Hematopoietic multipotent progenitor cell (in vitro differentiated cells): ENCODE results near the gene JAZF1. TPM values are rescaled to one million over a fixed set of nuclear protein-coding genes. Genes with fewer than 3 reads are reported as not detected.

ENCODE experiments used
- DNase-seq, 3 donors: peaks; one replicate each; pipeline ENCODE4 v3.0.0-alpha.2; 2011 to 2015; ENCODE audit warnings: low read depth in 2 of 3, low spot score in 2 of 3
- total RNA-seq: library from RNA; depleted of rRNA; stranded (reverse); fragments of >200 nt; gene quantifications from one replicate; pipeline ENCODE4 v1.2.3, GENCODE V29; 2012

Gene JAZF1
- total RNA-seq, 1 donor: 0.54 TPM

DNA sequence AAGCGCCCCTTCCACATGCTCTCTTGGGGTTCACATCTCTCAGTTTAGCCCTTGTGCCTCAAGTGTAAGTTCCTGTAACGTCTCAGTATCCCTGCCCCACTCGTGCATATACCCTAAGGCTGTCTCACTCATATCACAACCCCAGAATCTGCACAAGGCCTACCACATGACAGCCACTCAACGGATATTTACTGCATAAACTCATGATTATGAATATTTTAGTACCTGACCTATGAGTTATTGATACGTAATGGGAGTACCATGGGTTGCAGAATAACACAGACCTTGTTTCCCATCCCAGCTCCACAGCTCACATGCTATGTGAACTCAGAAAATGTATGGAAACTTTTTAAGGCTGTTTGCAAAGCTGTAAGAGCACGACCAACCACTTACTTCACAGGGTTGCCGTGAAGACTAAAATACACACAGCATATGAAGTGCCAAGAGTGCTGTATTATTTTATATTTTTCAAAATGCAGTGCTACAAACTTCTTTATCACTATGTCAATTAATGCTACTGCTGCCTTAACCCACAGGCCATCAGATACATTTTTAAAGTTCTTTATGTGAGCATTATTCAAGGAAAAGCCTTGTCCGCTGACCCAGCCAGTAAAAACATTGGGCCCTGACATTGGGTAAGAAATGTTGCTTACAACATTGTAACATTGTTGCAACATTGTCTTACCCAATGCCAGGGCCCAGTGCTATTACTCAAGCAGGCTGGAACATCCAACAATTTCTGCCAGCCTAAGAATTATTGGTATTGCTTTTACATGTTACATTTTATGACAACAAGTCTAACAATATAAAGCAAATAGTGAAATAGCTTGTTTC lies 97.2 kb downstream of the JAZF1 start:
- no peak for DNase-seq

DNA sequence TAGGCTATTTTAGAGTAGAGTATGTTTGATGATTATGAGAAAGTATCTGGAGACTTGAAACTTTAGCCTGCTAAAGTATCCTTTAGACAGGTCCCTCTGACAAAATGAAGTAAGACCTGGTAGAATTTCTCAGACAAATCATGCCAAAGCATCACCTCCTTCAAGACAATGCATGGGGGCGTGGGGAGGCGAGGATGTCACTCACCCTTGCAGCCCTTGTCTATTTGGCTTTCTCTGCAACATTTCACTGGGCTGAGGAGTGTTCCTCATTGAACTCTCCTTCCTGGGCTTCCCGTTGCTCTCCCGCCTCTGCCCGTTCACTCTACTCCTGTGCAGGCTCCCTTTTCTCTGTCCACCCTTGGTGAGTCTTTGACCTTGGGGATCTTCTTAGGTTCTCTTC lies 98.5 kb downstream of the JAZF1 start:
- no peak for DNase-seq

DNA sequence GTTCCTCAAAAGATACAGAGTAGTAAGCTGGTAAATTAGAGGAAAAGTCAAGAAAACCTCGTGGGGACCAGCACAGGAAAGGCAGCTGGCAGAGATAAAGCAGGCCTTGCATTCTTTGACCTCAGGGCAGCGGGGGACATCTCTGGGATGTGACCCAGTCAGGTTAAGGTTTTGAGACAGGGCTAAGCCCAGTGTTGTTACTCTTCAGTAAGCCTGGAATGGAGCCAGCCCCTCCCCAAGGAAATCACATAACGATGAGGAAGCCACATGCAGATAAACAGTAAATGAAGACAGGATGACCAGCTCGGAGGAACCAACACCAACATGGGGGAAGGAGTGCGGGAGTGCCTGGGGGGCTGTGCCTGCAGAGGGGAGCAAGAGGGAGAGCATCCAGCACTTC lies 99.6 kb downstream of the JAZF1 start:
- peak in 1 of 3 donors; percentile 17 for DNase-seq

DNA sequence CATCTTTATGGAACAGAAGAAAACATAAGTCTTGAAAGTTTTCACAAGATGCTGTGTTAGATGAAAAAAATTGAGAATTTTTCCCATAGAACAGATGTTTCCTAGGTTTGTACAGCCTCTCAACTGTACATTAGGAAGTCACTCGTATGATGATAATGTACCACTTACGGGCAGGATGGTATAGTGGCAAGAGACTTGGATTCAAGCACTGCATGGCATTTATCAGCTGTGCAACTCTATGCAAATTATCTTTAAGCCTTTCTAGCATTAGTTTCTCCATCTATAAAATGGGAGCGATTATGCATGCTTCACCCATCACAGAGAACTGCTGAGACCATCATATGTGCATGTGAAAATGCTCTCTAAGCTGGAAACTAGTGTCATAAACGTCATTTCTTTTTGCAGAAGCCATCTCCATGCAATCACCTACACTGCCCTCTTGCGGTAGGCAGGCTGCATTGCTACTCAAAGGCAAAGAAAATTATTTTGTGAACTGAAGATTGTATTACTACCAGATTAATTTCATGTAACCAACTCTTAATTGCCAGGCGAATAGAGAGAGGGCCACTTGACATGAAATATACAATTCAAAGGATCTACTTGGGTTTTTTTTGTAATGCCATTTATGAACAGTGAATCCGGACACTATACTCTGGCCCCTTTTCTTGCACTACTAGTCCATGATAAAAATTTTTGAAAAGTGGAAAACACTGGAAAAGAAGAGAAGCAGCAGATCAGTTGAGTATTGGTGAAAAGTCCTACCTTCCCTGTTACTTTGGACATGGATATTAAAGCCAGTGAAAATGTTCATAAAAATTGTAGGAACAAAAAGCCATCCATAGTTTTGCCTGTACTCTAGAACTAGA lies 102.3 kb downstream of the JAZF1 start:
- DNase-seq: peak; percentile 21 to 66 (median 36)

DNA sequence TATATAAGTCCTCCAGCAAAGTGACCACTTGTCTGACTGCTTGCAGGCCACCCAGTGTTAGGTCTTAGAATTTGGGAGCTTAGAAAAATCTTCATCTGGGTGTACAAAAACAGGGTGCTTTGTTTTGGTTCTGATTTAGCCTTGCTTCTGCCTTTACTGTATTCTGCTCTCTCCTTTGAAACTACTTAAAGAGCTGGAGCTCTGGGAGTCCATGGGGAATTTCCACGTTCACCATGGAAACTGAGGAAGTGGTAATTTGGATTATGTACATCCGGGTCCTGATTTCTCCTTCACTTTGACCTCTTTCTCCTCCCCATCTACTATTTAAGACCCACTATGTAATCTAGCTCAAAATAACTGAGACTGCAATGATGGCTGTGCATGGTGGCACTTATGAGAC lies 103.0 kb downstream of the JAZF1 start:
- DNase-seq: no peak

DNA sequence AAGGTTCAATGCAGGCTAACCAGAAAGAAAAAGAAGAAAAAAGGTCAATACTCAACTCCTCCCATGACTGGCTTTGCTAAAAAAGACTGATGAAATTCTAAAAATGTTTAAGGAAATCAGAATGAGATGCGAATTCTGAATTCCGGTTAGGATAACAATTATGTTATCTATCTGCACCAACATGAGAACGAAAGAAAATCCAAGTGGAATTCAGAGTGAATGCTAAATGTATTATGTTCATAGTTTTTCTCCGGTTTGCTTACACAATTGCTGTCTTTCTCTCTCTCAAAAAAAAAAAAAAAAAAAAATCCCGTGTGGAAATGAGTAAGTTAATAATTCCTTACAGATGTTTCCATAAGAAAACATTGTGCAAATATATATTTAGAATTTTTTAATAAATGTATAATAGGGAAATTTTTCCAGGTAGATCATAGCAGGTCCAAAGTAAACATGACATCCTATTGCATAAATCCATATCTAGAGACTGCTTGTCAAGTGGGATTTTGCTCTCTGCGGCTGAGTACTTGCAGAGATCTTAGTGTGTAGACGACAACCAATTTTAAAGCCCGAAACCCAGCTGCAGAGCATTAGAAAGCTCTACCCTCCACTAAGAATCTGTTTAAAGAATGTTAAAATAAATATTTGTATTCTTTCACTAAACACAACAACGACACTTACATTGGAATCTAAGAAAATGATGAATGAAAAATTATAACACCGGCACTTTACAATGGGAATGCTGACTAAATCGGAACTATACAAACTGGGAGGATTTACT lies 104.0 kb downstream of the JAZF1 start:
- DNase-seq: no peak

DNA sequence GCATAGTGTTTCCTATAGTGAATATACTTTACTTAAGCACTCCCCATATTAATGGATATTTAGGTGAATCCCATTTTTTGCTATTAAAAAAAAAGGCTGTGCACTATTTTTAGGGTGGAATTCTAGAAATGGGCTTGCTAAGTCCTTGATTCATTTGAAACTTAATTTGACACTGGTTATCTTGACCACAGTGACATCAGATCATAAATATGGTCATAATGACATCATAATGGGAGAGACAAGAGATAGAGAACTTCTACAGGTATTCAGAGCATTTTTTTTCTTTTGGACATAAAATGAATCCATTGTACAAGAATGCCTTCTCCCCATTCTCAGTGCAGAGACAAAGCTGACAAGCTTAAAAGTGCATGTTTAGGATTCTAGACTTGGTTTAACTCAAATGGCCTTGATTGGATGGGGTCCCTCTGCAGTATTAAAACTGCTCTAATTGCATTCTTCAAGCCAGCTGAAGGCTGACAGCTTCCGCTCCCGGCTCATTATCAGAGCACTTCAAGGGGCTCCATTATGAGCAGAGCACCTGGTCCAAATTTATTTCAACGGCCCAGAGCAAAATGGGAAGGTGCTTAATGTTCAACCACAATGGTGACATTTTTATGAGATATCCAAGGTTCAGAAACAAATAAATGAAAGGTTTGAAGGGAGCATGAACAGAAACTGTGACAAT lies 104.8 kb downstream of the JAZF1 start:
- DNase-seq: no peak

DNA sequence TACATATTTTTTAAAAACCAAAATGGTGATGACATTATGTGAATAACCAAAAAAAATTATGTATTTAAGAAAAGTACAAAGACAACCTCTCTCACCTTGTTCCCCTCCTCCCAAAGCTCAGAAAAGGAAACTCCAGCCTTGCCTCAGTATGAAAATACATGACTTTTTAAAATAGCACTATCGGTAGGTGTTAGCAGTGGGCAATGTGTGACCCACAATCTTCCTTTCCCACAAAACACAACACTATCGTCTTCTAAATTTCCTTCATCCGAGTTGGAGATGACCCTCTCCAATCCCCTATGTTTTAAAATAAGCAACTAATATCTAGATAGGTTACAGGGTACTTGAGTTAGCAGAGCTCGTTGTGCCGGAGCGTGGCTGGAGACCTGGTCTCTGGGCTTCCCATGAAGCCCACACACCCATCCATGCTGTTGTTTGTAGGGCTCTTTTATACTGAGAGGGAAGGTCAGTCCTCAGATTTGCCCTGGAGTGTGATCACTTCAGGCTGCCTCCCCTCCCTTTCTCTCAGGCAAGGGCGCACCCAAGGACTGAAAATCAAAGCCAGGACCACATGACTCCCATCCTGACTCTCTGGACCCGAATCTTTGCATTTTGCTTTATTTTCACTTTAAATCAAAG lies 107.6 kb downstream of the JAZF1 start:
- no peak for DNase-seq

DNA sequence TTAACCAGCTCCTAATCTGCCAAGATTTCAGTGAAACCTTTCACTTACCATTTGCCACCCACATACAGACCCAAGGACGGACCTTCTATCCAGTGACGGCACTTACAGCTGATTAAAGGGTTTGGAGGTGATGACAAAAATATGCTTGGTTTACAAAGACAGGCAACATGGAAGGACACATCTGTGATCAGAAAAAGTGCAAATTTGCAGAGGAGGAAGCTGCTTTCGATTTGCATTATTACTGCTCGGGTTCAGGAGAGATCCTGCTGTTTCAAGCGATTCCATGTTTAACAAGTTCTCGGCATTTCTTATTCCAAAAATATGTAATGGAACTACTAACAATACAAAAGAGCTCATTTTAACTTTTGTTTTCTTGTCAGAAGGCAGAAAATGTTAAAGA lies 109.0 kb downstream of the JAZF1 start:
- DNase-seq: no peak

DNA sequence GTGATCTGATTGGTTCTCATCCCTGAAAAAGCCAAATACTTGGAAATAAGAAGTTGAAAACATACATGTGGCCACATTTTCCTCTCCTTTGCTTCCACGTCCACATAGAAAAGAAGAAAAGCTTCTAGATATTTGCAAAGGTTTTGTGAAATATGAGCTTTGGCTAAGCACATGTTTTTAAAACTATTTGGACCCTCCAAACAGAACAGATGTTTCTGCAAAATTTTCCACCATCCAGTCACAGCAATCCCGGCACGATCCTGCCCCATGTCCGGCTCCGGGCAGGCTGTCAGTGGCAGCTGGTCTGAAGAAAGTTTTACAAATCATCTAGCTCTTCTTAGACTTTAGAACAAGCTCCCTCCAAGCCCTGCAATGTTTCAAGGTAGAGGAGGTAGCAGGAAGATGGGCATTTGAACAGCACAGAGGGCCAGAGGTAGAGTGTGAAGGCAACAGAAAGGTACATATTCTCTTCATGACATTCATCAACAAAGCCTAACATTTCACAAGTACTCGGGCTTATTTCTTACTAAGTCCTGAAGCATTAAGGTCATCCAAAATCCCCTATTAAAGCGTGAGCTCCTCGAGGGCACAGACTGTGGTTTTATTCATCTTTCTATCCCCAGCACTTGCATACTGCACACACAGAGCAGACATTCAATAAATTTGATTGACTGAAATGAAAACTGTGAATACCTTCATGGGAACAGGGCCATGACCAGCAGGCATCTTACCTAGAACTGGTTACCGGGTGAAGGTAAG lies 110.1 kb downstream of the JAZF1 start:
- no peak for DNase-seq

DNA sequence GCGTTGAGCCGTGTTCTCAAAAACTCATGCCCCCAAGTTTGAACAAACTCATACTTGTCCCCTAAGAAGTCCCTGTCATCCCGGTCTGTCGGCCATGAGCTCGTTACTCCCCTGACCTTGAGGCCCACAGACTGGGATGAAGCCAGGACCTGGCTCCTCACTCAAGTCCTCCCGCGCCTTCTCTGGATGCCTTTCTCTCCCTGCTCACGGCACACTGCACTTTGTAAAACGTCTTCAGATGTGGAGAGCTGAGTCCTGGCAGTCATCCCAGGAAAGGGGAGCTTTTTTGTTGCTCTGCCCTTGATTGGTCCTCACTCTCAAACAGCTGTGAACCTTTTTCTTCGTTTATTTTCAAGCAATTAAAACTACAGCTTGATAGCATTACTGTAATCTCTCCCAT lies 110.8 kb downstream of the JAZF1 start:
- no peak for DNase-seq

DNA sequence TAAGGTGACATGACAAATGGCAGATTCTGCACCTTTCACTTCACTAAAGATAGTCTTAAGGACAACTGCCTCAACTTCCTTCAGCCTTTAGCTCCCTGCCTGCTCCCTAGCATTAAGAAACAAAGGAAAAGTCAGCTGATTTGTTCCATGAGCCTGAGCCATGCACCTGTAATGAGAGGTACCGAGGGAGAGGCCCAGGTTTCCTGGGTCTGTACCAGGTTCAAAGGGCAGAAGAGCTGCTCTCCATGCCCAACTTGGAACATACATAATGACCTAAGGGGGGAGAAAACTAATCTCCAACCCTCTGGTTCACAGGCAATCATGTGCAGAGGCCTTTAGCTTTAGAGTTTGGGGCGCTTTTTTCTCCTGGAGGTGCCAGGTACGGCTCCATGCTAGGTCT lies 111.2 kb downstream of the JAZF1 start:
- no peak for DNase-seq

DNA sequence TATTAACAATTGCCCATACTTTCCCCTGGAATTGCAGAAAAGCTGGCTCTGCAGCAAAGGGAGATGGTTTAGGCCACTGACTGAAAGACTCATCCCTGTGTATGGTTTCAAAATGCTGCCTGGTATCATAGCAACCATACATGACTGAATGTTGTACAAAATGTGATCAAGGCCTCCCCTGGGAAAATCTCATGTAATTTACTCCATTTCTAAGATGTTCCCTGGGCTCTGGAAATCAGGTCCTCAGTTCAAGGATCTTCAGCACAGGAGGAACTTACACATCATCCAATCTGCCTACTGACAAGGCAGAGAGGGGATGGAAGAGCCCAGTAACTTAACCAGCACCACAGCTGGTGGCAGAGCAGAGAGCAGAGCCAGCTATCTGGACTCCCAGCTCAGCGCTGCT lies 111.8 kb downstream of the JAZF1 start:
- peak in 1 of 3 donors; percentile 17 for DNase-seq

DNA sequence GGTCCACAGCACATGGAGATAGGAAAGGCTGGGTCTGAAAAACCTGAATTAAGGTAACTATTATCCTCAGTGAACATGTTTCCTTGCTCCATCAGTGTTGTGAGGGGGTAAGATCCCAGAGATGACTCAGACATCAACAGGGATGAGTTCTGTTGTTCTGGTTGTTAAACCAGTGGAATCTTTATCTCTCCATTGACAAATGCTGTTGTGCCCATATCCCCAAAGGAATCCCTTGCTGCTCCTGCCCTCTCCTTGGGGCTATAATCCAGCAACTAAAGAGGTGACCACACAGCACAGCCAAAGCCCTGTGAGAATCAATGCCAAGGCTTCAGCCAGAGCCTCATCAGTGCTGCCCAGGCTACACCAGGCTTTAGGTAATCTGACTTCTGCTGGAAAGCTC lies 113.4 kb downstream of the JAZF1 start:
- DNase-seq: no peak

DNA sequence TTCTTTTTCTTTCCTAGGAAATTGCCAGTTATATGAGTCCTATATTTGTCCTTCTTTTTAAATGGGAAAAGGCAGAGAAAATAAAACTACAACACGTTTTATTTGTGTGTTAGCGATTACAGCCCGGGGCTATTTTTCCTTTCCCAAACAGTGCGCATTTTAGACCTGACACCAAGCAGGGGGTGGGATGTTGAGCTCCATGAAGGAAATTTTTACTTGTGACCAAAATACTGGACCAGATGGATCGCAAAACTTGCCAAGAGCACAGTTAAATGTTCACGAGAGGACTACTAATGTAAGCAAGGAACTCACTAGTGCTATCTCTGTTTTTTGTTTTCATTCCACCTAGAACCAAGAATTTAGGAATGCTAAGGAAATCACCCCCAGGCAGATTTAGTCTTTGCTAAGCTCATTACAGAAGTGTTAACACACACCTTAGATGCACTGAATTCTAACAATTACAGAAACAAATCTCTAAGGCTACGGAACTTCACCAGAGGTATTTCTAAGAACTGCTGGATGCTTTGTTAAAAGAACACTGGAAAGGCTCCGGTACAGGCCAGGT lies 114.8 kb downstream of the JAZF1 start:
- DNase-seq: no peak

DNA sequence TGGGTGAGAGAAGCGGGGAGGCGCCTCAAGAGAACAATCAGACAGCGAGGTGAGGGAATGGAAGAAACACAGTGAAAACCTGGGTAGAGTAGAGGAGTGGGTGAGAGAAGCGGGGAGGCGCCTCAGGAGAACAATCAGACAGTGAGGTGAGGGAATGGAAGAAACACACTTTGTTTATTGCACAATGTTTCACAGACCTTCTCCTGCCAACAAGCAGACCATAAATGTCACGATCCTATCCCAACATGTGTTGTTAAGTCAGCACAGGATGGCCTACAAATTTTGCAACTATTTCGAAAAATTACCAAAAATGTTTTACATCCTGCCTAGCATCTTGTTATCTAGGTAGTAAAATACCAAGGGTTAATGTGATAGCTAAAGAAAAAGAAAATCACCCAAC lies 115.3 kb downstream of the JAZF1 start:
- DNase-seq: no peak

DNA sequence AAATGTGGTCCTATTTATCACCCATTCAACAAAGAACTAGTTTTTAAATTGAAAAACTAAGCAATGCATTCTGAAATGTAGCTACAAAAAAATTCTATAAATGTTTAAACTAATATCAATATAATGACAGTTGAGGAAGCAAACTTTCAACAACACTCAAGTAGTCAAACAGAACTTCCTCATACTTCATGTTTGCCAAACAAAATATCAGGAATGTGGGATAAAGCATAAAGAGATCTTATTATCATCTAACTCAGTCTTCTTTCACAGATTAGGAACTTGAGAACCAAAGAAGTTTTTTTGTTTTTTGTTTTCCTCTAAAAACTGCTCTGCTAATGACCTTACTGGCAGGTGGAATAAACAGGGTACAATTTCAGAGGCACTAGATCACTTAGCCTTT lies 116.2 kb downstream of the JAZF1 start:
- DNase-seq: no peak

DNA sequence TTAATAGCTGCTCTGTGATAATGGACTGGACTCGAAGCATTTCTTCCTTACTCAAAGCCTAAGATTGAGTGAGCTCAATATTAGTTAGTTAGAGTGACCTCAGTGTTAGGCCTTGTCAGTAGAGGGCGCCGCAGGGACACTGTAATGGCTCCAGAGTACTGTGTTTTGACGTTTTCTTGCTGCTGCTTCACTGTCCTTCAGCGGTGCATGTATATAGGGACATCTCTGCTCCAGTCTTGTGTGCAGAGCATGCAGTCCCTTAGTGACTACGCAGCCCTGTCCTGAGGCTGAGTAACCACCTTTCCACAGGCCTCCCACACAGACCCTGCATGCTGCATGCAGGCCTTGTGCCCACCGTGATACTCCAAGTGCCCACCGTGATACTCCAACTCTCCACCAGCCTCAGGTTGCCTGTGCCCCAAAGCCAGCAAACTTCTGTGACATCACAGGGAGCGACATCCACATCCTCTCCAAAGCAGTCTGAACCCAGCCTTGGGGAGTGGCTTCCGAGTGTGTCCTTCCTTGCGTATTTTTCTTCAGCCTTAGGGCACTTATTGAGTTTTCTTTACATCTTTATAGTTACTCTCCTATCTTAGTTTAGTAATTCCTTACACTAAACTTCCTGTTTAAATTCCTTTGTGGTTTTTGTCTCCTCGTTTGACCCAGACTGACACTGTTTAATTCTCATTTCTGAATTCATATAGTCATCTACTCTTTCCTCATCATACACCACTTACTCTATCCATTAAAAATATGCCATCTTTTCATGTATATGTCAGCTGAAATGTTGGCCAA lies 118.2 kb downstream of the JAZF1 start:
- DNase-seq: no peak
